NCI-H748 (cell line): Measurements from ENCODE around the gene JPH3.

Experiments used
- DNase-seq: peaks from one replicate; lab custom pipeline; 2025; ENCODE audit not compliant: unreplicated experiment; lab: John Stamatoyannopoulos, UW

Gene JPH3

GRCh38 chr16:87648698-87649487 is 46.6 kb downstream of the JPH3 start:
- no peak for DNase-seq

DNA sequence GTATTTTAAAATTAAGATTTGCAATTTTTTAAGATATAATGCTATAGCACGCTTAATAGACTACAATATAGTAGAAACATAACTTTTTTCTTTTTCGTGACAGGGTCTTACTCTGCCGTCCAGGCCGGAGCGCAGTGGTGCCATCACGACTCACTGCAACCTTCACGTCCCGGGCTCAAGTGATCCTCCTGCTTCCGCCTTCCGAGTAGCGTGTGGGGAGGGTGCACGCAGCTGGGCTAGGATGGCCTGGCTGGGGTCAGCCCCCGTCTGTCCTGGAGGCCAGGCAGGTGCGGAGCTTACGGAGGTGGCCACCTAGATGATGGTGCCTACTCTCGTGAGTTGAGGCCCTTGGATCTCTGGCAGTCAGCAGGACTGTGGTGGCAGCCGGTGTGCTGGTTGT is 50.1 kb downstream of the JPH3 start:
- no peak for DNase-seq

DNA sequence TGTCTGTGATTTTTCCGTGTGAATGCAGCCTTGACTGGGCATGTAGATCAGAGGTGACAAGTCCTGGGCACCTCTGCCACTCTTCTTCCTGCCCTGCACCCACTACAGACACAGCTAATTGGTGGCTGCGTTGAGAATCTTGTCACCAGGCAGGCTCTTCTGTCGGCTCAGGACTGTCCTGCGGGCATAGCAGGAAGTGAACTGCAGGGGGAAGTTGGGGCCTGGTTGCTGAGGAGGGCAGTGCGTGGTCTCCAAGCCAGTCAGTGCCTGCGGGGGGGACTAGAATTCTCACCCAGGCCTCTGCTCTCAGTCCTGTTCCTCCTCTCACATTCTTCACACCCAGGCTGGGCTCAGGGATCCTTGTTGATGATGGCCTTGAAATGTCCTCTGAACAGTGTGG is 50.5 kb downstream of the JPH3 start:
- no peak for DNase-seq

DNA sequence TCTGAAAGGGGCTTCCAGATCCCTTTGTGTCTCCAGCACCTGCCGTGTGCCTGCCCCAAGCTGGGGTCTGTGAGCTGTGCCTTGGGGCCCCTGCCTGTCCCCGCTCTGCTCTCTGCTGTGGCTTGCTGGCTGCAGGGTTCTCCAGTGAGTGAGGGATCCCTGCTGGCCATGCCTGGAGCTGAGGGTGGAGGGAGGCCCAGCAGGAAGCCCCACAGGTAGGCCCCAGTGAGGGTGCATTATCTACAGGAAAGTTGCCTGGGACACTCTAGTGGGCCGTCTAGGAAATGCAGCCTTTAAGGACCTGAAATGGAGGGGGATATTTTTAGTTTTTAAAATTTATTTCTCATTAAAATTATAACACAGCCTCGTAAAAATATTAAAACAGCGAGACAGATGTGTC is 50.9 kb downstream of the JPH3 start:
- DNase-seq: no peak

DNA sequence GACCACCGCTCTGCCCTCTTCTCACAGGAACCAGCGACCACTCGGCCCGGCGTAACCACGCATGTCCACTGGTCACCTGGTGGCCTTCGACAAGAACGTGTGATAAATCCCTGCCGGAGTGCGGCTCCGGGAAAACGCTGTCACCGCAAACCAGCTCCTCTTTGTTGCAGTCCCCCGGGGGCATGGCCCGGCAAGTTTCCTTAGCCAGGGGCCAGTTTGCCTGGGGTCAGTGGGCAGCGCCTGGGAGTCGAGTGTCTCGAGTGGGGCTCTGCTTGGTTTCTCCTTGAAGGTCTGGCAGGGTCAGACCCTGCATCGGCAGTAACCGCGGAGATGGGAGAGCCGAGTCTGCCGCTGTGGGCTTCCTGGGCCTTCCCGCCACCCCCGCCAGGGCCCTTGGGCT is 52.5 kb downstream of the JPH3 start:
- no peak for DNase-seq

GRCh38 chr16:87656328-87656727 is 54.0 kb downstream of the JPH3 start:
- no peak for DNase-seq

DNA sequence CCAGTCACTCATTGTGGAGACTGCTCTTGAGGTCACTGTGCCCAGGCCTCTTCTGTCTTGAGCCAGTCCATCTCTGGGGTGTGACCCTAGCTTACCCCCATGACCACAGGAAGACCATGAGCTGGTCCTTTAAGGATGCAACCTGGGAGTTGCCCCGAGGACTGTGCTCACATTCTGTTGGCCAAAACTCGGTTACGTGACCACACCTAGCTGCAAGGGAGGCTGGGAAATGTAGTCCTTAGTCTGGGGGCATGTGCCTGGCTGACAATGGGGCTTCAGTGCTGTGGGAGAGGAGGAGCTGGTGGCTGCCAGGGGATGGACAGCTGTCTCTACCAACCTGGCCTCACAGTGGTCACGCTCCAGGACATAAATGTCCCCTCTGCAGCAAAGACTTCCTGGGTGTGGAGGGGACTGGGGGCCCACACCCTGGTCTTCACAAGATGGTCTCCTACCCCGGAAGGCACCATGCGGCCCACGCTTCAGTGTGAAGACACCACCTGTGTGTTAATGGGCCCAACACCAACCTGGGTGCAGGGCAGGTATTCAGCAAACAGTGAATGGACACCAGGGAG is 55.4 kb downstream of the JPH3 start:
- peak; percentile 3 for DNase-seq

- no peak for DNase-seq
Observed at GRCh38 chr16:87658564-87659225, 56.4 kb downstream of the JPH3 start.

GRCh38 chr16:87661561-87661960 is 59.3 kb downstream of the JPH3 start:
- no peak for DNase-seq

- no peak for DNase-seq
Observed at GRCh38 chr16:87662254-87663204, 60.2 kb downstream of the JPH3 start.

DNA sequence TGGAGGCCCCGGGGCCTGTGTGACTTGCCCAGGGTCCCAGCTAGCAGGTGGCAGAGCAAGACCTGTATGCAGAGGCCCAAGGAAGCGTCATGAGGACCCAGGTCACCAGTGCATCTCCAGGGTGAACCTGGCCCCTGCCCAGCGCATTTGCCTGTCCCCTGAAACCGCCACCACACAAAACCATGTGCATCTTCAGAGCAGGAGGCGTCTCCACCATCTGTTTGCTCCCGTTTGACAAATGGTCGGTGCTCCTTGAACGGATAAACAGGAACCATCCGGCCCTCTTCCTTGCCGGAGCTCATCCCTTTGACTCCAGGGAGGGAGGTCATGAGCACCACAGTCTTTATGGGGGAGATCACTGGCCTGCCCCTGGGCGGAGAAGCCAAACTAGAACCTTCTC is 62.5 kb downstream of the JPH3 start:
- no peak for DNase-seq

DNA sequence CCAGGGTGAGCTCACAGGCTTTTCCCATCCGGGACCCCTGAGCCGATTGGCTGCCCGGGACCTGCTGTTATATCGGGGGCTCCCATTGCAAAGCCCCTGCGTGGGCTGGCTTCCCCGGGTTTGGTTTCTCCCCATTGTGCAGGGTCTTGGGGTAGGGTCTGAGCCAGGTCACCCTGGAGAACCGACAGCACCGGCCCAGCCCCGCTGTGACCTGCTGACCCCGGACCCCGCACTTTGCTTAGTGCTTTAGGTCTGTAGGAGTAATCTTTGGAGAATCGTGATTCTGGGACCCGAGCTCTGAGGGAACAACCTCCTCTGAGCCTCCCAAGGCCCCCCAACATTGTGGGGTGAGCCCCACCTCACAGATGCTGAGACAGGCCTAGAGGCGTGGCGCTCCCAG is 62.9 kb downstream of the JPH3 start:
- no peak for DNase-seq

GRCh38 chr16:87666919-87667318 is 64.6 kb downstream of the JPH3 start:
- no peak for DNase-seq

DNA sequence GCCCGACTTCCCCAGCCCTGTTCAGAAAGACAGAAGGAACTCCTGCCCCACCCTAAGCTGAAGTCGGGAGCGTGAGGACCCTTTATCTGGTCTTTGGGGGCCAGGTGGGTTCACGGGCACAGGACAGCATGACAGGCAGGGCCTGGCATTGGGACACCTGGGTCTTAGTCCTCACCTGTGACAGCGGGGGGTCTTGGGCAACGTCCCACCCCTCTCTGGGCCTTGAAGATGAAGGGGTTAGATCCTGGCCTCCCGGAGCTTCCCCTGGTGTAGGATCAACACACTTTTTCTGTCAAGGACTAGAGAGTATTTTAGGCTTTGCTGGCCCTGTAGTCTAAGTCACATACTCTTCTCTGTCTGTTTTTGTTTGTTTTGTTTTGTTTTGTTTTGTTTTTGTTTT is 65.1 kb downstream of the JPH3 start:
- no peak for DNase-seq

DNA sequence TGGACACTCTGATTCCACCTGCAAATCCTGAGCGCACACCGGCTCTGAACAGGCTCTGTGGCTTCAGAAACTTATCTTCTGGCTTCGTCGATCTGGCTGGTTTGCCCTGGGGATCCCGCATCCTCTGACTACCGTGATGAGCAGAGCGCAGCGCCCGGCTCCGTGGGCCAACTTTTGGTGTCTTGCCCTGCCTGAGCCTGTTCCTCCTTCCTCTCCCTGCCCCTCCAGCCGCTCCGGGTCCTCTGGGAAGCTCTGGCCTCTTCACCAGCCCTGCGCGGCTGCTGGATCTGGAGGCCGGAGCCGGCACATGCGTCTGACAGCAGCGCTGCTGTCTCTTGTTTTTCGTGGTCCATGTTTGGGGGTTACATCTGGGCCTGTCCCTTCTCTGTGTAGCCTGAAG is 65.6 kb downstream of the JPH3 start:
- DNase-seq: no peak

- no peak for DNase-seq
Observed at GRCh38 chr16:87669672-87670071, 67.4 kb downstream of the JPH3 start.

DNA sequence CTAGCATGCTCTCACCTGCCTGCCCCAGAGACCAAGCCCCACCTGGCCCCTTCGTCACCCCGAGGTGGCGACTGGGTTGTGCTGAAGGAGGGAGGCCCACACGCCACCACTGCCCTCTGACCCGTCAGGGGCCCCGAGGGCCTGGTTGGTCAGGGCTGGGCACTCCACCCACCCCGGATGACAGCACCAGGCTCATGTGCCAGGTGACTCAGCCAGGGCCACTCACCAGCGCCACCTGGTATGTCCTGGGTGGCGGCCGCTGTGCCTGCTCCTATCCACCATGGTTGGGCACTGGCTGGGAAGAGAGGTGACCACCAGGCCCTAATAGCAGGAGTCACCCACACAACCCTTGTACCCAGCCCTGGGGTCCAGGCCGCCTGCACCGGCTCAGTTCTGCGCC is 68.9 kb downstream of the JPH3 start:
- DNase-seq: no peak

- no peak for DNase-seq
Observed at GRCh38 chr16:87671715-87672270, 69.5 kb downstream of the JPH3 start.

- DNase-seq: no peak
Observed at GRCh38 chr16:87674419-87674818, 72.1 kb downstream of the JPH3 start.

GRCh38 chr16:87675111-87675719 is 72.9 kb downstream of the JPH3 start:
- no peak for DNase-seq

- DNase-seq: no peak
Observed at GRCh38 chr16:87677830-87678229, 75.5 kb downstream of the JPH3 start.
